CD4-positive, alpha-beta T cell (primary cell): ENCODE results near the gene RPL26. TPM values are rescaled to one million over a fixed set of nuclear protein-coding genes. Genes with fewer than 3 reads are reported as not detected.
A peak's percentile ranks its signal among the peaks of the same experiment; 100 is the strongest.
"Not testable (repeated sequence)": the region's sequence is repeated elsewhere in the genome, so short reads cannot be mapped to it uniquely, and the experiment has no call there.

Experiments used
- ATAC-seq: fragments of 200-7000 bp; cut with Tn5 transposase; one replicate; pipeline ENCODE4 v1.10.0; 2022; ENCODE audit warnings: mild to moderate bottlenecking; ENCODE audit not compliant: poor library complexity
- CTCF ChIA-PET: fragments of 350-600 bp; sonication (Branson Sonifier 250); formaldehyde crosslinking; loops from one replicate; lab custom pipeline; 2021; ENCODE audit warnings: antibody characterized with exemption, inconsistent platforms; lab: Charles Lee
- POLR2A ChIA-PET: fragments of 350-600 bp; sonication (Branson Sonifier 250); formaldehyde crosslinking; loops from one replicate; lab custom pipeline; 2021; ENCODE audit warnings: antibody characterized with exemption, inconsistent platforms; lab: Charles Lee
- DNase-seq, 14 experiments: peaks; one replicate each; pipeline ENCODE4 v3.0.0-alpha.2; 2013 to 2020; ENCODE audit warnings: mixed read lengths in 2 of 14
- H3K27ac ChIP-seq, 2 donors: one replicate each; pipeline versions ENCODE4 v1.5.1 to v1.7.0; 2013; ENCODE audit warnings: low read length in 2 of 2, low read depth in 1 of 2, mild to moderate bottlenecking in 1 of 2
- H3K27me3 ChIP-seq, 2 experiments: 1 replicate in 1 of 2; 2 replicates in 1 of 2; pipeline versions ENCODE4 v1.6.1 to v1.7.0; 2013; ENCODE audit warnings: low read length in 2 of 2, control low read depth in 1 of 2, mild to moderate bottlenecking in 1 of 2, moderate library complexity in 1 of 2; ENCODE audit not compliant: insufficient read depth in 2 of 2, control insufficient read depth in 1 of 2
- H3K36me3 ChIP-seq: one replicate; pipeline ENCODE4 v1.6.1; 2013; ENCODE audit warnings: low read length, control low read depth; ENCODE audit not compliant: insufficient read depth
- H3K4me1 ChIP-seq: one replicate; pipeline ENCODE4 v1.6.1; 2013; ENCODE audit warnings: low read length, control low read depth; ENCODE audit not compliant: insufficient read depth
- H3K4me3 ChIP-seq: one replicate; pipeline ENCODE4 v1.5.1; 2013; ENCODE audit warnings: mild to moderate bottlenecking, low read length, moderate library complexity
- H3K9me3 ChIP-seq, 2 experiments: 1 replicate in 1 of 2; 2 replicates in 1 of 2; pipeline versions ENCODE4 v1.6.1 to v1.7.0; 2013; ENCODE audit warnings: low read length in 2 of 2, mild to moderate bottlenecking in 2 of 2, control low read depth in 1 of 2, moderate library complexity in 1 of 2; ENCODE audit not compliant: control insufficient read depth in 1 of 2, insufficient read depth in 1 of 2
- H3K27ac Mint-ChIP-seq: one replicate; pipeline ENCODE4 v1.8.0; 2020; ENCODE audit warnings: mixed read lengths
- H3K27me3 Mint-ChIP-seq: one replicate; pipeline ENCODE4 v1.8.0; 2021; ENCODE audit warnings: mixed read lengths
- H3K36me3 Mint-ChIP-seq: one replicate; pipeline ENCODE4 v1.8.0; 2021; ENCODE audit warnings: low read depth, mixed read lengths
- H3K4me1 Mint-ChIP-seq: one replicate; pipeline ENCODE4 v1.8.0; 2021; ENCODE audit warnings: low read depth, mixed read lengths
- H3K4me3 Mint-ChIP-seq: one replicate; pipeline ENCODE4 v1.8.0; 2020; ENCODE audit warnings: mild to moderate bottlenecking, mixed read lengths
- H3K9me3 Mint-ChIP-seq: one replicate; pipeline ENCODE4 v1.8.0; 2020; ENCODE audit warnings: mixed read lengths
- intact Hi-C, 2 experiments: fragments of 100-400 bp; cut with DNase I in 1 of 2; cut with micrococcal nuclease in 1 of 2; formaldehyde crosslinking; loops; one replicate each; pipeline versions ENCODE4 v1.15.1 to v1.9.0; 2023 to 2025; cut with DNase I, micrococcal nuclease
- total RNA-seq, 174 experiments: library from RNA in 2 of 174; stranded (reverse) in 2 of 174; gene quantifications; one replicate each; pipeline ENCODE4 v1.2.3 and lab custom pipeline; 2021 to 2026
- TF ChIP-seq, protein P1 (sequence below): fragments of 200-600 bp; IDR thresholded peaks from one replicate; pipeline ENCODE4 v1.8.0; 2022; ENCODE audit warnings: antibody characterized with exemption, mild to moderate bottlenecking

The RPL26 gene
- total RNA-seq, 2 experiments from 2014 or later: 2,959 to 3,104 TPM

DNA sequence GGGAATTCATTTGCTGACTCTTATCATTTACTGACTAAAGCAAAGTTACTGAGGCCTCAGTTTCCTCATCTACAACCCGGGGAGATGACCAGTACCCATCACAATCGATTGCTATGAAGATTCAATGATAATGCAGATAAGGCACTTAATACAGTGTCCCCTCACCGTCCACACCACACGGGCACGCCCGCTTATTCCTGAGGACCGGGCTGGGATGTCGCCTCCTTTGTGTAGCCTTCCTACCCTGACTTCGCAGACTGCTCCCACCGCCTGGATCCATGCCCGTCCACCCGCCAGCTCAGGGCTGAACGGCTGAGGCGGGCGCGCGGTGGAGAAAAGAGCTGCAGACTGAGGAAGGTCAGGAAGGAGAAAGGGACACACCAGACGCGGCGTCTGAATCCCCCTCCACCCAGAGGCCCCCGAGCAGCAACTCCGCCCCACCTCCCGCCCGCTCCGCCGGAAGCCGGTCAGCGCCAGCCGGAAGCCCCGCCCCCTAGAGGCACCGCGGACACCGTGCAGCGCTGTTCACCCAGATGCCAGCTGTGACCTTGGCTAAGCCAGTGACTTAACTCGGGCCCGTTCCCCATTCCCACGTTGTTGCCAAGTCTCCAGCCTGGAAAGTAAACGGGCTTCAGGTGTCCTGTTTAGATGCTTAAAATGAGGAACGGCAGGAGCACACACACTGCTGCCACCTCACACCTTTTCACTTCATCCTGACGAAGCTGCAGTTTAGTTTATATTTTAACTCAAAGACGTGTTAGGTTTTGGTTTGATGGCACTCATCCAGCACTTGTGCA, 6.5 kb downstream of the RPL26 start, which contains the start of gene KRABD2:
KRABD2 (minus strand) TSS at position 434 of the 797 bp plus-strand sequence.
- H3K27me3 Mint-ChIP-seq: no peaks in the 10 kb centered on the region
- ATAC-seq: peak; percentile 99
- Histone ChIP-seq H3K27me3 (no peaks in the 10 kb centered on the region), H3K36me3 (peaks cover 51% of the 10 kb centered on the region), H3K4me1 (peaks cover 43% of the 10 kb centered on the region), H3K4me3 (peak within 1 kb of the TSS; percentile 98), H3K9me3 (no peaks in the 10 kb centered on the region), H3K27ac (peak within 1 kb of the TSS; percentile 55 to 75)
- ChIA-PET POLR2A (interaction anchor here (0.8 to 2.0 kb wide), 10 partner anchors 16 to 689 kb away, joined by 3 to 6 read pairs (median 3); partner anchors contain the start of genes CTC1, NDEL1, RANGRF and TP53), CTCF (interaction anchor here (0.7 to 2.3 kb wide), 12 partner anchors 8 to 370 kb away, joined by 3 to 6 read pairs (median 3); no protein-coding TSS in a partner anchor)
- H3K9me3 Mint-ChIP-seq: no peaks in the 10 kb centered on the region
- peak within 1 kb of the TSS; percentile 86 for H3K4me3 Mint-ChIP-seq
- H3K4me1 Mint-ChIP-seq: peaks cover 53% of the 10 kb centered on the region
- DNase-seq: peak; percentile 82 to 93 (median 87)
- H3K27ac Mint-ChIP-seq: peak within 1 kb of the TSS; percentile 86
- peaks cover 63% of the 10 kb centered on the region for H3K36me3 Mint-ChIP-seq
- TF ChIP-seq, protein P1, sequence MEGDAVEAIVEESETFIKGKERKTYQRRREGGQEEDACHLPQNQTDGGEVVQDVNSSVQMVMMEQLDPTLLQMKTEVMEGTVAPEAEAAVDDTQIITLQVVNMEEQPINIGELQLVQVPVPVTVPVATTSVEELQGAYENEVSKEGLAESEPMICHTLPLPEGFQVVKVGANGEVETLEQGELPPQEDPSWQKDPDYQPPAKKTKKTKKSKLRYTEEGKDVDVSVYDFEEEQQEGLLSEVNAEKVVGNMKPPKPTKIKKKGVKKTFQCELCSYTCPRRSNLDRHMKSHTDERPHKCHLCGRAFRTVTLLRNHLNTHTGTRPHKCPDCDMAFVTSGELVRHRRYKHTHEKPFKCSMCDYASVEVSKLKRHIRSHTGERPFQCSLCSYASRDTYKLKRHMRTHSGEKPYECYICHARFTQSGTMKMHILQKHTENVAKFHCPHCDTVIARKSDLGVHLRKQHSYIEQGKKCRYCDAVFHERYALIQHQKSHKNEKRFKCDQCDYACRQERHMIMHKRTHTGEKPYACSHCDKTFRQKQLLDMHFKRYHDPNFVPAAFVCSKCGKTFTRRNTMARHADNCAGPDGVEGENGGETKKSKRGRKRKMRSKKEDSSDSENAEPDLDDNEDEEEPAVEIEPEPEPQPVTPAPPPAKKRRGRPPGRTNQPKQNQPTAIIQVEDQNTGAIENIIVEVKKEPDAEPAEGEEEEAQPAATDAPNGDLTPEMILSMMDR: peak; percentile 65
- intact Hi-C loops: loop anchor here in 1 of 2 experiments (5.0 to 10.0 kb wide), 2 partner anchors 84 to 262 kb away; partner anchors contain the start of gene ALOXE3

DNA sequence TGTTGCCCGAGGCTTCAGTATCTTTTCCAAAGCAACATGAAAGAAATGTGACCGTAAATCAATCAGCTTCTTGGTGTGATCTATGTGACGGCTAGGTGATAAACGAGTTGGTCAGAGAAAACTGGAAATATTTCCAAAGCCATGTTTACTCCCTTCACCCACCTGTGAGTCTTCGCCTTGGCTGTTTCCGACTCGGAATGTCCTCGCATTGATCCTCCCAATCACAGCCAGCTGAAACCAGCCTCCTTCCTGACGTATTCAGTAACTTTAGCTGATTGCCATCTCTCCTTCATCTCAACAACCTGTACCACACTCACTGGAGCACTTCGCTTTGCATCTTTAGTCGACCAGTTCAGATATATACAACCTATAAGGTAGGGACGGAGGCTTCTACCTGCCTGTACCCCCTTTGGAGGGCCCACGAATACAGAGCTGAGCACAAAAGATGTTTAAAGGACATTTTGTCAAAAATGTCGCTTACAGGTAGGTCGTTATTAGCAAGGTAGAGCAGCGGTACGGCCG, 7.2 kb downstream of the RPL26 start:
- Mint-ChIP-seq H3K4me3 (peak overlapping the region; percentile 86), H3K36me3 (peaks cover 61% of the 10 kb centered on the region), H3K9me3 (no peaks in the 10 kb centered on the region), H3K27me3 (no peaks in the 10 kb centered on the region), H3K27ac (peak overlapping the region; percentile 86), H3K4me1 (peaks cover 47% of the 10 kb centered on the region)
- Histone ChIP-seq H3K36me3 (peaks cover 47% of the 10 kb centered on the region), H3K4me1 (peaks cover 36% of the 10 kb centered on the region), H3K4me3 (peak overlapping the region; percentile 98), H3K27me3 (no peaks in the 10 kb centered on the region), H3K9me3 (no peaks in the 10 kb centered on the region), H3K27ac (peak overlapping the region; percentile 55 to 75)
- intact Hi-C loops: loop anchor here in 1 of 2 experiments (5.0 to 10.0 kb wide), 2 partner anchors 83 to 261 kb away; partner anchors contain the start of gene ALOXE3
- POLR2A ChIA-PET: interaction anchor here (0.8 to 2.0 kb wide), 5 partner anchors 29 to 370 kb away, joined by 3 to 6 read pairs (median 3); partner anchors contain the start of genes NDEL1 and RANGRF
- ATAC-seq (no peak), DNase-seq (peak in 1 of 14 experiments; percentile 23)
- CTCF ChIA-PET: interaction anchor here (0.7 to 2.3 kb wide), 6 partner anchors 8 to 154 kb away, joined by 3 to 6 read pairs (median 4); no protein-coding TSS in a partner anchor
- TF ChIP-seq, protein P1: no peak

DNA sequence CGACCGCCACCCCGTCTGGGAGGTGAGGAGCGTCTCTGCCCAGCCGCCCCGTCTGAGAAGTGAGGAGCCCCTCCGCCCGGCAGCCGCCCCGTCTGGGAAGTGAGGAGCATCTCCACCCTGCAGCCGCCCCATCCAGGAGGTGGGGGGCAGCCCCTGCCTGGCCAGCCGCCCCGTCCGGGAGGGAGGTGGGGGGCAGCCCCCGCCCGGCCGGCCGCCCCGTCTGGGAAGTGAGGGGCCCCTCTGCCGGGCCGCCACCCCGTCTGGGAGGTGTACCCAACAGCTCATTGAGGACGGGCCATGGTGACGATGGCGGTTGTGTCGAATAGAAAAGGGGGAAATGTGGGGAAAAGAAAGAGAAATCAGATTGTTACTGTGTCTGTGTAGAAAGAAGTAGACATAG, 9.1 kb downstream of the RPL26 start:
- ATAC-seq, H3K4me3 ChIP-seq, H3K9me3 ChIP-seq, H3K27ac ChIP-seq, CTCF ChIA-PET, H3K27me3 ChIP-seq, H3K27ac Mint-ChIP-seq, H3K9me3 Mint-ChIP-seq, H3K27me3 Mint-ChIP-seq, POLR2A ChIA-PET, H3K4me3 Mint-ChIP-seq, DNase-seq: not testable (repeated sequence)
- H3K4me1 Mint-ChIP-seq: peaks cover 34% of the 10 kb centered on the region
- H3K36me3 ChIP-seq: peaks cover 41% of the 10 kb centered on the region
- intact Hi-C loops: loop anchor here in 1 of 2 experiments (10.0 kb wide), 1 partner anchor 259 kb away; the partner anchor contains the start of gene ALOXE3
- H3K4me1 ChIP-seq: peaks cover 20% of the 10 kb centered on the region
- peaks cover 59% of the 10 kb centered on the region for H3K36me3 Mint-ChIP-seq
